SH-SY5Y (cell line): ENCODE measurements around the gene PGF.

Experiments
- GATA2 ChIP-seq: IDR thresholded peaks from 2 replicates; pipeline ENCODE4 v1.6.1; 2011; ENCODE audit warnings: mild to moderate bottlenecking, low read depth, low read length
- GATA3 ChIP-seq: IDR thresholded peaks from 2 replicates; pipeline ENCODE4 v1.6.1; 2011; ENCODE audit warnings: low read depth, mild to moderate bottlenecking, low read length, moderate library complexity

GRCh38 chr14:74968811-74969210 is 13.4 kb upstream of the PGF start:
- TF ChIP-seq GATA2, result no peak
- no peak for TF ChIP-seq GATA3
